CD14-positive monocyte (primary cell): Measurements from ENCODE around the gene PHC3. TPM values are rescaled to one million over a fixed set of nuclear protein-coding genes. Genes with fewer than 3 reads are reported as not detected.

Experiments used
- DNase-seq, 3 donors: peaks; one replicate each; pipeline ENCODE4 v3.0.0-alpha.2; 2011 to 2022
- H2AFZ ChIP-seq: 2 replicates; pipeline ENCODE4 v1.6.0; 2012; ENCODE audit warnings: mild to moderate bottlenecking, low read depth, low read length, inconsistent platforms; ENCODE audit not compliant: insufficient read depth, poor library complexity, severe bottlenecking
- H3K27ac ChIP-seq, 2 donors: 1 replicate in 1 of 2; 2 replicates in 1 of 2; pipeline ENCODE4 v1.5.1; 2012 to 2013; ENCODE audit warnings: low read length in 2 of 2, control low read depth in 1 of 2, inconsistent platforms in 1 of 2, low read depth in 1 of 2, mild to moderate bottlenecking in 1 of 2
- H3K27me3 ChIP-seq, 2 donors: one replicate each; pipeline versions ENCODE4 v1.6.0 to v1.6.1; 2011 to 2013; ENCODE audit warnings: low read length in 2 of 2; ENCODE audit not compliant: control insufficient read depth in 2 of 2, insufficient read depth in 2 of 2
- H3K36me3 ChIP-seq, 2 donors: replicated peaks in 1 of 2; 1 replicate in 1 of 2; 2 replicates in 1 of 2; pipeline versions ENCODE4 v1.5.1 to v1.6.1; 2012 to 2013; ENCODE audit warnings: low read length in 2 of 2, control low read depth in 1 of 2, inconsistent platforms in 1 of 2, mild to moderate bottlenecking in 1 of 2; ENCODE audit not compliant: insufficient read depth in 2 of 2, control insufficient read depth in 1 of 2
- H3K4me1 ChIP-seq, 2 donors: 1 replicate in 1 of 2; 2 replicates in 1 of 2; pipeline versions ENCODE4 v1.5.1 to v1.6.1; 2012 to 2013; ENCODE audit warnings: low read length in 2 of 2, control low read depth in 1 of 2, inconsistent platforms in 1 of 2, mild to moderate bottlenecking in 1 of 2, moderate library complexity in 1 of 2; ENCODE audit not compliant: insufficient read depth in 2 of 2, control insufficient read depth in 1 of 2
- H3K4me2 ChIP-seq: replicated peaks from 2 replicates; pipeline ENCODE3; 2012; ENCODE audit warnings: low read length, moderate library complexity, mild to moderate bottlenecking; ENCODE audit not compliant: poor library complexity, severe bottlenecking; ENCODE audit errors: extremely low read depth
- H3K4me3 ChIP-seq, 3 experiments: fragments of 200-600 bp in 1 of 3; sonication (generic) in 1 of 3; replicated peaks in 1 of 3; 1 replicate in 2 of 3; 2 replicates in 1 of 3; pipeline ENCODE4 v1.5.1; 2011 to 2013; ENCODE audit warnings: low read length in 3 of 3, mild to moderate bottlenecking in 3 of 3, control low read depth in 2 of 3, low read depth in 2 of 3, inconsistent platforms in 1 of 3, moderate library complexity in 1 of 3
- H3K79me2 ChIP-seq: 2 replicates; pipeline ENCODE4 v1.6.0; 2012; ENCODE audit warnings: mild to moderate bottlenecking, control low read depth, inconsistent platforms, low read length, moderate library complexity; ENCODE audit not compliant: insufficient read depth
- H3K9ac ChIP-seq: 2 replicates; pipeline ENCODE4 v1.6.0; 2017; ENCODE audit warnings: low read length, mild to moderate bottlenecking; ENCODE audit not compliant: insufficient read depth, poor library complexity, severe bottlenecking
- H3K9me3 ChIP-seq, 2 donors: replicated peaks in 1 of 2; 1 replicate in 1 of 2; 2 replicates in 1 of 2; pipeline versions ENCODE4 v1.5.1 to v1.6.1; 2012 to 2013; ENCODE audit warnings: low read length in 2 of 2, control low read depth in 1 of 2; ENCODE audit not compliant: control insufficient read depth in 1 of 2, insufficient read depth in 1 of 2
- H4K20me1 ChIP-seq: 2 replicates; pipeline ENCODE4 v1.6.0; 2012; ENCODE audit warnings: mild to moderate bottlenecking, low read length, control low read depth, moderate library complexity; ENCODE audit not compliant: insufficient read depth
- H3K27ac Mint-ChIP-seq, 7 donors: one replicate each; pipeline ENCODE4 v1.8.0; 2020; ENCODE audit warnings: mild to moderate bottlenecking in 7 of 7, mixed read lengths in 7 of 7, moderate library complexity in 6 of 7, inconsistent platforms in 2 of 7
- H3K27me3 Mint-ChIP-seq, 3 donors: one replicate each; pipeline ENCODE4 v1.8.0; 2021 to 2022; ENCODE audit warnings: low read depth in 3 of 3, mild to moderate bottlenecking in 3 of 3, mixed read lengths in 3 of 3, moderate library complexity in 3 of 3, inconsistent platforms in 1 of 3
- H3K36me3 Mint-ChIP-seq, 2 donors: one replicate each; pipeline ENCODE4 v1.8.0; 2020; ENCODE audit warnings: mixed read lengths in 2 of 2, inconsistent platforms in 1 of 2, mild to moderate bottlenecking in 1 of 2
- H3K4me1 Mint-ChIP-seq: one replicate; pipeline ENCODE4 v1.8.0; 2020; ENCODE audit warnings: mild to moderate bottlenecking, mixed read lengths
- H3K4me3 Mint-ChIP-seq, 2 donors: one replicate each; pipeline ENCODE4 v1.8.0; 2020; ENCODE audit warnings: mild to moderate bottlenecking in 2 of 2, mixed read lengths in 2 of 2, moderate library complexity in 1 of 2
- H3K9me3 Mint-ChIP-seq, 7 donors: one replicate each; pipeline ENCODE4 v1.8.0; 2020 to 2022; ENCODE audit warnings: mixed read lengths in 7 of 7, mild to moderate bottlenecking in 6 of 7, moderate library complexity in 6 of 7, inconsistent platforms in 2 of 7
- WGBS: methylation state at CpG from one replicate; pipeline ENCODE4 v1.1.5; 2013; ENCODE audit warnings: missing lambda C conversion rate; ENCODE audit not compliant: insufficient coverage; 5-methylcytosine and 5-hydroxymethylcytosine counted together
- intact Hi-C, 2 donors: fragments of 100-400 bp; cut with micrococcal nuclease; formaldehyde crosslinking; loops; one replicate each; pipeline versions ENCODE4 v1.15.0 to v1.15.1; 2023
- polyA plus RNA-seq, 3 donors: library from polyadenylated mRNA; depleted of rRNA in 1 of 3; unstranded in 2 of 3; stranded (reverse) in 1 of 3; fragments of 300-500 nt in 2 of 3; fragments of >200 nt in 1 of 3; fragmentation: Illumina TruSeq in 2 of 3; gene quantifications; 1 replicate in 2 of 3; 2 replicates in 1 of 3; pipeline ENCODE4 v1.2.3, GENCODE V29; 2012 to 2021
- TF ChIP-seq, protein P1 (sequence below): fragments of 200-600 bp; IDR thresholded peaks from one replicate; pipeline ENCODE4 v1.8.0; 2022; ENCODE audit warnings: antibody characterized with exemption, mild to moderate bottlenecking

PHC3 gene
- polyA plus RNA-seq, 3 donors = 7.5 to 26.1 (median 12.6) TPM

- Mint-ChIP-seq H3K27me3 (peaks cover 0 to 3% (median 0%) of the 10 kb centered on the region in 3 donors), H3K27ac (peak overlapping the region; percentile 85 to 93 (median 91)), H3K4me1 (peaks cover 33% of the 10 kb centered on the region), H3K9me3 (no peaks in the 10 kb centered on the region), H3K4me3 (peak overlapping the region; percentile 71 to 87), H3K36me3 (peaks cover 13 to 16% of the 10 kb centered on the region in 2 donors)
- H3K36me3 ChIP-seq = no peaks in the 10 kb centered on the region
- H3K27ac ChIP-seq = peak overlapping the region; percentile 75 to 95
- peak overlapping the region; percentile 74 for H3K4me2 ChIP-seq
- no peaks in the 10 kb centered on the region for H4K20me1 ChIP-seq
- peak; percentile 18 to 59 (median 57) for DNase-seq
- H3K79me2 ChIP-seq = peaks cover 45% of the 10 kb centered on the region
- TF ChIP-seq, protein P1, sequence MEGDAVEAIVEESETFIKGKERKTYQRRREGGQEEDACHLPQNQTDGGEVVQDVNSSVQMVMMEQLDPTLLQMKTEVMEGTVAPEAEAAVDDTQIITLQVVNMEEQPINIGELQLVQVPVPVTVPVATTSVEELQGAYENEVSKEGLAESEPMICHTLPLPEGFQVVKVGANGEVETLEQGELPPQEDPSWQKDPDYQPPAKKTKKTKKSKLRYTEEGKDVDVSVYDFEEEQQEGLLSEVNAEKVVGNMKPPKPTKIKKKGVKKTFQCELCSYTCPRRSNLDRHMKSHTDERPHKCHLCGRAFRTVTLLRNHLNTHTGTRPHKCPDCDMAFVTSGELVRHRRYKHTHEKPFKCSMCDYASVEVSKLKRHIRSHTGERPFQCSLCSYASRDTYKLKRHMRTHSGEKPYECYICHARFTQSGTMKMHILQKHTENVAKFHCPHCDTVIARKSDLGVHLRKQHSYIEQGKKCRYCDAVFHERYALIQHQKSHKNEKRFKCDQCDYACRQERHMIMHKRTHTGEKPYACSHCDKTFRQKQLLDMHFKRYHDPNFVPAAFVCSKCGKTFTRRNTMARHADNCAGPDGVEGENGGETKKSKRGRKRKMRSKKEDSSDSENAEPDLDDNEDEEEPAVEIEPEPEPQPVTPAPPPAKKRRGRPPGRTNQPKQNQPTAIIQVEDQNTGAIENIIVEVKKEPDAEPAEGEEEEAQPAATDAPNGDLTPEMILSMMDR = no peak
- H2AFZ ChIP-seq = no peak overlapping the region
- no peaks in the 10 kb centered on the region for H3K27me3 ChIP-seq
- no peaks in the 10 kb centered on the region for H3K9me3 ChIP-seq
- H3K4me3 ChIP-seq = peak overlapping the region; percentile 20 to 67 (median 26)
- peak overlapping the region; percentile 50 for H3K9ac ChIP-seq
- intact Hi-C loops = loop anchor here in 1 of 2 donors (10.0 kb wide), 2 partner anchors 49 to 179 kb away; partner anchors contain the start of gene LRRC31
- H3K4me1 ChIP-seq = peaks cover 26% of the 10 kb centered on the region in 2 donors
- WGBS = 100% methylated on average over 1 of the region's 8 CpGs
Measured at GRCh38 chr3:170044271-170044670, 137.3 kb downstream of the PHC3 start.

- Mint-ChIP-seq H3K27ac (peak overlapping the region in 5 of 7 donors; percentile 5 to 85 (median 54)), H3K36me3 (peaks cover 11 to 16% of the 10 kb centered on the region in 2 donors), H3K4me3 (peak overlapping the region in 1 of 2 donors; percentile 87), H3K27me3 (peaks cover 0 to 3% (median 0%) of the 10 kb centered on the region in 3 donors), H3K9me3 (no peaks in the 10 kb centered on the region), H3K4me1 (peaks cover 35% of the 10 kb centered on the region)
- Histone ChIP-seq H3K27me3 (no peaks in the 10 kb centered on the region), H3K9ac (no peak overlapping the region), H3K4me1 (peaks cover 29 to 31% of the 10 kb centered on the region in 2 donors), H3K36me3 (no peaks in the 10 kb centered on the region), H3K4me2 (no peak overlapping the region), H3K79me2 (peaks cover 41% of the 10 kb centered on the region), H2AFZ (no peak overlapping the region), H3K4me3 (no peak overlapping the region), H3K27ac (no peak overlapping the region), H3K9me3 (no peaks in the 10 kb centered on the region), H4K20me1 (no peaks in the 10 kb centered on the region)
- DNase-seq = no peak
- 47% methylated on average over 3 of the region's 7 CpGs for WGBS
- intact Hi-C loops = loop anchor here in 1 of 2 donors (10.0 kb wide), 2 partner anchors 49 to 179 kb away; partner anchors contain the start of gene LRRC31
- TF ChIP-seq, protein P1 = no peak
Measured at GRCh38 chr3:170043506-170043905, 138.0 kb downstream of the PHC3 start.
